AG09309 (cell line): Measurements from ENCODE around the gene SAA1.

ENCODE experiments used
- DNase-seq: peaks from one replicate; pipeline ENCODE4 v3.0.0-alpha.2; 2010; ENCODE audit warnings: low read depth
- H3K4me3 ChIP-seq: 2 replicates; pipeline ENCODE4 v1.5.1; 2011; ENCODE audit warnings: mild to moderate bottlenecking, low read depth, low read length, moderate library complexity; ENCODE audit not compliant: control insufficient read depth
- TF ChIP-seq, protein P1 (sequence below): IDR thresholded peaks from 2 replicates; pipeline ENCODE4 v1.5.1; 2011; ENCODE audit warnings: mild to moderate bottlenecking, low read depth, low read length, inconsistent platforms; ENCODE audit not compliant: insufficient read depth, control insufficient read depth; ENCODE audit errors: missing control alignments

Gene SAA1

DNA sequence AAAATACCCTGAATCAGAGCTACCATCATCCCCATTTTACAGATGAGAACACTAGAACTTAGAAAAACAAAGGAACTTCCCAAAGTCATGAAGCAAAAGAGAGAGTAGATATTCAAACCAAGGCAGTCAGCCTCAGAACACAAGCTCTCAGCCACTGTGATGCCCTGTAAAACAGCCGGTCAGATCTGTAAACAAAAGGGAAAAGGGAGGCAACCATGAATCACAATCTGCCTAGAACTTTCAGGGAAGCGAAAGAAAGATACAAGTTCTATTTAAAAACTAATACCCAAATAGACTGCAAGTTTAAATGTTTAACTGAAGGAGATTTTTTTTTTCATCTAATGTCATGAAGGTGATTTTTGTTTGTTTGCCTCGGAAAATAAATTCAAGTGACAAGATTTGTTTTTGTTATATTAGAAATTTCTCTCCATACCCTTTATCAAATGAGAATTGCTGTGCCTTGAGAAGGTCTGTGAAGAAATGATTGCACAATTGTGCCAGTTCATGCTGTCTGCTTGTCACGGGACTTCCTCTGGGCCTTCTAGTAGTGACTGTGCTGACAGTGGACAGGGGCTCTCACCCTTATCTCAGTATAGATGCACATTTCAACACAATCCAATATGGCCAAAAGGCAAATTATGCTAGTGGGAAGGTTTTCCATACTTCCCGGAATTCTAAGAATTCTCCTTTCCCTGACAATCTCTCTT is 11.7 kb downstream of the SAA1 start:
- no peak for DNase-seq
- no peak overlapping the region for H3K4me3 ChIP-seq
- TF ChIP-seq, protein P1, sequence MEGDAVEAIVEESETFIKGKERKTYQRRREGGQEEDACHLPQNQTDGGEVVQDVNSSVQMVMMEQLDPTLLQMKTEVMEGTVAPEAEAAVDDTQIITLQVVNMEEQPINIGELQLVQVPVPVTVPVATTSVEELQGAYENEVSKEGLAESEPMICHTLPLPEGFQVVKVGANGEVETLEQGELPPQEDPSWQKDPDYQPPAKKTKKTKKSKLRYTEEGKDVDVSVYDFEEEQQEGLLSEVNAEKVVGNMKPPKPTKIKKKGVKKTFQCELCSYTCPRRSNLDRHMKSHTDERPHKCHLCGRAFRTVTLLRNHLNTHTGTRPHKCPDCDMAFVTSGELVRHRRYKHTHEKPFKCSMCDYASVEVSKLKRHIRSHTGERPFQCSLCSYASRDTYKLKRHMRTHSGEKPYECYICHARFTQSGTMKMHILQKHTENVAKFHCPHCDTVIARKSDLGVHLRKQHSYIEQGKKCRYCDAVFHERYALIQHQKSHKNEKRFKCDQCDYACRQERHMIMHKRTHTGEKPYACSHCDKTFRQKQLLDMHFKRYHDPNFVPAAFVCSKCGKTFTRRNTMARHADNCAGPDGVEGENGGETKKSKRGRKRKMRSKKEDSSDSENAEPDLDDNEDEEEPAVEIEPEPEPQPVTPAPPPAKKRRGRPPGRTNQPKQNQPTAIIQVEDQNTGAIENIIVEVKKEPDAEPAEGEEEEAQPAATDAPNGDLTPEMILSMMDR: no peak

DNA sequence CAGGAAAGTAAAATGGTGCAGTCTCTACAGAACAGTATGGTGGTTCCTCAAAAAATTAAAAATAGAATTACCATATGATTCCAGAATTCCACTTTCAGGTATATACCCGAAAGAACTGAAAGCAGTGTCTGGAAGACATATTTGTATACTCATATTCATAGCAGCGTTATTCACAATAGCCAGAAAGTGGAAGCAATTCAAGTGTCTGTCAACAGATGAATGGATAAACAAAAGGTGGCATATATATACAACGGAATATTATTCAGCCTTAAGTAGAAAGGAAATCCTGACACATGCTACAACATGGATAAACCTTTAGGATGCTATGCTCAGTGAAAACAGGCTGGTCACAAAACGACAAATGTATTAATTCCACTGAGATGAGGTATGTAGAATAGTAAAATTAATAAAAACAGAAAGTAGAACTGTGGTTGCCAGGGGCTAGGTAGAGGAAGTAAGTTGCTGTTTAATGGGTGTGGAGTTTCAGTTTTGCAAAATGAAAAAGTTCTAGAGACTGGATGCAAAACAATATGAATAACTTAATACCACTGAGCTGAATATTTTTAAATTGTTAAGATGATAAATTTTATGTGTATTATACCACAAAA is 14.5 kb downstream of the SAA1 start:
- no peak overlapping the region for H3K4me3 ChIP-seq
- DNase-seq: no peak
- TF ChIP-seq, protein P1: no peak

DNA sequence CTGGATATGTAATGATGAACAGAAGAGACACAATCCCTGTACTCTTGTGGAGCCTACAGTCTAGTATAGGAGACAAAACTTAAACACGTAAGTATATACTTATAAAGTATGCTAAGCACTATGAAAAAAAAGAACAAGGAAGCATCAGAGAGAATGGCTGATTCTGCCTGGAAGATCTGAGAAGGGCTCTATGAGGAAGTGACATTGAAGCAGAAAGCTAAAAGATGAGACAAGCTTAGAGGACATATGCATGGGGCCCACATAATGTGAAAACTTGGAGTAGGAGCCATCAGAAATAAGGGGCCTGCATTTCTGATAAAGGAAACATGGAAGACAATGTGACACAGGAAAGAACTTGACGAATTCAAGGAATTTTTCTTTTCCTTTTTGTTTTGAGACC is 16.6 kb downstream of the SAA1 start:
- H3K4me3 ChIP-seq: no peak overlapping the region
- TF ChIP-seq, protein P1: no peak
- DNase-seq: no peak

DNA sequence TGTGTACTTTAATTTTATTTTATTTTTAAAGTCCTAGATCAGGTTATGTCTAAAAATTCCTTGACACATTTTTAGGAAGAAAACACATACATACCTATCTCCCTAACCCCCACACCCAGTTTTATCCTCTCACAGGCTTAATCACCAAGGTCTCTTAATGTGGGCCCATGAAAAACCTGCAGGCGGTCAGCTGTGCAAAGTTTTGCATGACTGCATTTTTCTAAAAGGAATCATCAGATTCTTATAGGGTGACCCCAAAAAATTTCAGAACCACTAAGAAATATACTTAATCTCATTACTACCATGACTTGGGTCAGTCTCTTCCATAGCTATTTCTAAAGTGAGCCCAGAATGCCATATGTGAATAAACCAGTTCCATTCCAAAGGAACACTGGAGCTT is 19.8 kb downstream of the SAA1 start:
- TF ChIP-seq, protein P1: no peak
- DNase-seq: no peak
- no peak overlapping the region for H3K4me3 ChIP-seq

DNA sequence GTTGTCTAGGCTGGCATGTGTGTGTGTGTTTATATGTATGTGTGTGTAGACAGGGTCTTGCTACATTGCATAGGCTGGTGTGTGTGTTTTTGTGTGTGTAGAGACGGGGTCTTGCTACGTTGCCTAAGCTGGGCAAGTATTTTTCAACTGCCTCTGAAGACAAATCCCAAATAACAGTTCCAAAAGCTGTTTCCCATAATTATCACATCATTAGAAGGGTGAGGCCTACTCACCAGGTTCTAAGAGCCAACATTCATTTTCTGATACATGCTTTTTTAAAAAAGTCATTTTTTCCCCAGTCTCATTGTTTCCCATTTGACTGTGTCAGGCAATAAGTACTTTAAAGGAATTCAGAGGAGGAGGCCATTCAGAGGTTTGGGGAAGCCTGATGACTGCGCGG is 22.8 kb downstream of the SAA1 start:
- DNase-seq: no peak
- no peak overlapping the region for H3K4me3 ChIP-seq
- TF ChIP-seq, protein P1: no peak

DNA sequence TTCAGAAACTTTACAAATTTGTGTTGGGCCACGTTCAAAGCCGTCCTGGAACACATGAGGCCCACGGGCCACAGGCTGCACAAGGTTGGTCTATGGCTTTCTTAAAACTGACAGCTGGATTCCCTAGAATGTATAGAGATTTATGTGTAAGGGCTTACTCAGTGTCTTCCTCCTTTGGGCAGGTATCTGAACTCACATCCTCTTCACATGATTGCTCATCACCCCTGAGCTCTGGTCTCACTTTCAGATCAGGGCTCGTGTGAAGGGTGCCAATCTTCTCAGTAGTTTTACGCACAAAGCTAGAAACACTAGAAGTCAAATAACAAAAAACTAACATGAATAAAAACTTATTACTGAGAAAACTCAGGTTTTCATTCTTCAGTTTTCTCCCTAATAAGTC is 28.8 kb downstream of the SAA1 start:
- H3K4me3 ChIP-seq: no peak overlapping the region

More for the DNA sequence above, 28.8 kb downstream of the SAA1 start:
- no peak for DNase-seq
- TF ChIP-seq, protein P1: no peak
